Endodermal cell (in vitro differentiated cells): ENCODE data around the gene MIB2. TPM values are rescaled to one million over a fixed set of nuclear protein-coding genes. Genes with fewer than 3 reads are reported as not detected.

ENCODE experiments used
- DNase-seq: peaks from one replicate; pipeline ENCODE4 v3.0.0-alpha.2; 2017
- H3K27ac ChIP-seq: 2 replicates; pipeline ENCODE4 v1.5.1; 2013; ENCODE audit warnings: mild to moderate bottlenecking, low read depth, low read length, moderate library complexity
- H3K27me3 ChIP-seq: 2 replicates; pipeline ENCODE4 v1.6.1; 2013; ENCODE audit warnings: mild to moderate bottlenecking, low read length, moderate library complexity; ENCODE audit not compliant: insufficient read depth, control insufficient read depth, poor library complexity, severe bottlenecking
- H3K36me3 ChIP-seq: 2 replicates; pipeline ENCODE4 v1.7.0; 2013; ENCODE audit warnings: mild to moderate bottlenecking, low read length, moderate library complexity; ENCODE audit not compliant: control insufficient read depth, insufficient read depth
- H3K4me1 ChIP-seq: one replicate; pipeline ENCODE4 v1.7.0; 2013; ENCODE audit warnings: low read length; ENCODE audit not compliant: control insufficient read depth, insufficient read depth
- H3K4me3 ChIP-seq: 2 replicates; pipeline ENCODE4 v1.5.1; 2013; ENCODE audit warnings: mild to moderate bottlenecking, low read length, moderate library complexity
- H3K9ac ChIP-seq: 2 replicates; pipeline ENCODE4 v1.6.1; 2013; ENCODE audit warnings: mild to moderate bottlenecking, low read length, moderate library complexity; ENCODE audit not compliant: poor library complexity, severe bottlenecking; ENCODE audit errors: extremely low read depth
- H3K9me3 ChIP-seq: 2 replicates; pipeline ENCODE4 v1.6.1; 2013; ENCODE audit warnings: mild to moderate bottlenecking, low read length, moderate library complexity; ENCODE audit not compliant: control insufficient read depth
- H3K27ac Mint-ChIP-seq: 2 replicates; pipeline ENCODE4 v1.8.0; 2020; ENCODE audit warnings: mixed read lengths
- H3K27me3 Mint-ChIP-seq: 2 replicates; pipeline ENCODE4 v1.8.0; 2021; ENCODE audit warnings: mild to moderate bottlenecking, mixed read lengths; ENCODE audit not compliant: insufficient read depth
- H3K36me3 Mint-ChIP-seq: 2 replicates; pipeline ENCODE4 v1.8.0; 2020; ENCODE audit warnings: low read depth, mixed read lengths
- H3K4me1 Mint-ChIP-seq: 2 replicates; pipeline ENCODE4 v1.8.0; 2020; ENCODE audit warnings: mixed read lengths
- H3K4me3 Mint-ChIP-seq: 2 replicates; pipeline ENCODE4 v1.8.0; 2020; ENCODE audit warnings: mild to moderate bottlenecking, moderate library complexity, mixed read lengths
- H3K9me3 Mint-ChIP-seq: 2 replicates; pipeline ENCODE4 v1.8.0; 2020; ENCODE audit warnings: mild to moderate bottlenecking, mixed read lengths
- WGBS, 2 experiments: methylation state at CpG; one replicate each; pipeline versions ENCODE4 v1.1.5 to v1.1.7; 2013; ENCODE audit warnings: missing lambda C conversion rate in 2 of 2, mixed read lengths in 1 of 2; ENCODE audit not compliant: insufficient coverage in 1 of 2, insufficient read length in 1 of 2; 5-methylcytosine and 5-hydroxymethylcytosine counted together
- total RNA-seq, 2 donors: library from RNA; stranded (reverse); fragmentation: NEBNext Ultra II Directional in 1 of 2; extraction: Animal tissue kit (Norgen Biotek cat#: 25700) in 1 of 2; gene quantifications; 2 replicates in 1 of 2; 3 replicates in 1 of 2; pipeline ENCODE4 v1.2.1, GENCODE V29; 2021
- TF ChIP-seq, protein P1 (sequence below): fragments of 200-600 bp; sonication (generic); conservative IDR thresholded peaks from 2 replicates; pipeline ENCODE4 v1.5.0; 2021; ENCODE audit warnings: antibody characterized with exemption, mild to moderate bottlenecking

MIB2 gene
- total RNA-seq, 2 donors from 2014 or later: 77.4 to 97.9 TPM

DNA sequence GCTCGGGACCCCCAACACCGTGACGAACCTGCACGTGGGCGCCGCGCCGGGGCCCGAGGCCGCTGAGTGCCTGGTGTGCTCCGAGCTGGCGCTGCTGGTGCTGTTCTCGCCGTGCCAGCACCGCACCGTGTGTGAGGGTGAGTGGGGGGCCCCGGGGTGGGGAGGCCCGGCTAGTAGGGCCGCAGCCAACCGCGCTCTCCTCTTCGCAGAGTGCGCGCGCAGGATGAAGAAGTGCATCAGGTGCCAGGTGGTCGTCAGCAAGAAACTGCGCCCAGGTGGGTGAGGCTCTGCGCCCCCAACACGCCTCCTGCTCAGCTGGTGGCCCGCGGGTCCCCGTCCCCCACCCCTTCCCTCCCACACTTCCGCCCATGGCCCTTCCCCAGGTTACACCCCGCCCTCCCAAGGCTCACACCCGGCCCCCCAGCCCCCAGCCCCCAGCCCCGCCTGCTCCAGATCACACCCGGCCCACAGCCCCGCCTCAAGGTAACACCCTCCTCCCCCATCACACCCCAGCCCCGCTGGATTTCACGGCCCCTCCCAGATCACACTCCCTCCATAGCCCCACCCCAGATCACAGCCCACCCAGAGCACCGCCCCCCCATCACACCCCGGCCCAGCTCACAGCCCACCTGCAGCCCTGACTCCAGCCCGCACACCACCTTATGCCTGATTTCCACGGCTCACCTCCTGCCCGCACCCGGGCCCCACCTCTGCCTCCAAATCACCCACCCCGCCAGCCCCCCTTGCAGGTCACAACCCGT, 14.3 kb downstream of the MIB2 start:
- no peak overlapping the region for H3K4me3 ChIP-seq
- peaks cover 12% of the 10 kb centered on the region for H3K27me3 Mint-ChIP-seq
- H3K27ac ChIP-seq: no peak overlapping the region
- H3K4me1 ChIP-seq: no peaks in the 10 kb centered on the region
- no peak overlapping the region for H3K9ac ChIP-seq
- TF ChIP-seq, protein P1, sequence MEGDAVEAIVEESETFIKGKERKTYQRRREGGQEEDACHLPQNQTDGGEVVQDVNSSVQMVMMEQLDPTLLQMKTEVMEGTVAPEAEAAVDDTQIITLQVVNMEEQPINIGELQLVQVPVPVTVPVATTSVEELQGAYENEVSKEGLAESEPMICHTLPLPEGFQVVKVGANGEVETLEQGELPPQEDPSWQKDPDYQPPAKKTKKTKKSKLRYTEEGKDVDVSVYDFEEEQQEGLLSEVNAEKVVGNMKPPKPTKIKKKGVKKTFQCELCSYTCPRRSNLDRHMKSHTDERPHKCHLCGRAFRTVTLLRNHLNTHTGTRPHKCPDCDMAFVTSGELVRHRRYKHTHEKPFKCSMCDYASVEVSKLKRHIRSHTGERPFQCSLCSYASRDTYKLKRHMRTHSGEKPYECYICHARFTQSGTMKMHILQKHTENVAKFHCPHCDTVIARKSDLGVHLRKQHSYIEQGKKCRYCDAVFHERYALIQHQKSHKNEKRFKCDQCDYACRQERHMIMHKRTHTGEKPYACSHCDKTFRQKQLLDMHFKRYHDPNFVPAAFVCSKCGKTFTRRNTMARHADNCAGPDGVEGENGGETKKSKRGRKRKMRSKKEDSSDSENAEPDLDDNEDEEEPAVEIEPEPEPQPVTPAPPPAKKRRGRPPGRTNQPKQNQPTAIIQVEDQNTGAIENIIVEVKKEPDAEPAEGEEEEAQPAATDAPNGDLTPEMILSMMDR: no peak
- peaks cover 14% of the 10 kb centered on the region for H3K27me3 ChIP-seq
- DNase-seq: no peak
- peaks cover 2% of the 10 kb centered on the region for H3K9me3 Mint-ChIP-seq
- WGBS, 2 experiments: 91 to 92% methylated on average over 14 to 40 of the region's 48 CpGs
- H3K36me3 ChIP-seq: no peaks in the 10 kb centered on the region
- H3K4me1 Mint-ChIP-seq: no peaks in the 10 kb centered on the region
- no peaks in the 10 kb centered on the region for H3K9me3 ChIP-seq
- no peak overlapping the region for H3K27ac Mint-ChIP-seq
- peaks cover 2% of the 10 kb centered on the region for H3K36me3 Mint-ChIP-seq
- H3K4me3 Mint-ChIP-seq: no peak overlapping the region

DNA sequence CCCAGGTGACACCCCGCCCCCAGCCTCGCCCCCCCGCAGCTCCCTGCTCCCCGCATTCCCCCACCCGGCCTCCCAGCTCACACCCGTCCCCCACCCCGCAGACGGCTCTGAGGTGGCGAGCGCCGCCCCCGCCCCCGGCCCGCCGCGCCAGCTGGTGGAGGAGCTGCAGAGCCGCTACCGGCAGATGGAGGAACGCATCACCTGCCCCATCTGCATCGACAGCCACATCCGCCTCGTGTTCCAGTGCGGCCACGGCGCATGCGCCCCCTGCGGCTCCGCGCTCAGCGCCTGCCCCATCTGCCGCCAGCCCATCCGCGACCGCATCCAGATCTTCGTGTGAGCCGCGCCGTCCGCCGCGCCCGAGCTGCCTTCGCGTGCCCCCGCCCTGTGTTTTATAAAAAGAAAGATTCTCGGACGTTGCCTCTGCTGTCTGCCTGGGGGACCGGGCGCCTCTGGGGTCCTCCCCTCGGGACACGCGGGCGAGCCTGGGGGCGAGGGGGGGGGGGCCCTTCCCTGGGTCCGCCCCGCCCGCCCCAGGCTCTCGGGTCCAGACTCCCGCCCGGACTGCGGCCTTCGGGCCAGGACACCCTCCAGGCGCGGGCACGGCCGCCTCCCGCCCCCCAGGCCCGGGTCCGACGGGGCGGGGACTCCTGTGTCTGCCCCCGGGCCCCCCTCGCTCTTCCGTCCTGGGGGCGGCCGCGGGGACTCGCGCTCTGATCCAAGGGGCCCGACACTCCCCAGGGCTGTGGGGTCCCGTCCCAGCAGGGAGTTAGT, 15.1 kb downstream of the MIB2 start:
- H3K9me3 ChIP-seq: no peaks in the 10 kb centered on the region
- Mint-ChIP-seq H3K4me3 (no peak overlapping the region), H3K4me1 (no peaks in the 10 kb centered on the region), H3K27ac (no peak overlapping the region), H3K36me3 (peaks cover 2% of the 10 kb centered on the region), H3K27me3 (peaks cover 12% of the 10 kb centered on the region), H3K9me3 (peaks cover 2% of the 10 kb centered on the region)
- DNase-seq: peak; percentile 96
- H3K27ac ChIP-seq: no peak overlapping the region
- TF ChIP-seq, protein P1: no peak
- H3K9ac ChIP-seq: no peak overlapping the region
- peaks cover 14% of the 10 kb centered on the region for H3K27me3 ChIP-seq
- 33 to 51% methylated on average over 24 to 77 of the region's 81 CpGs for WGBS, 2 experiments
- no peak overlapping the region for H3K4me3 ChIP-seq
- no peaks in the 10 kb centered on the region for H3K36me3 ChIP-seq
- no peaks in the 10 kb centered on the region for H3K4me1 ChIP-seq

DNA sequence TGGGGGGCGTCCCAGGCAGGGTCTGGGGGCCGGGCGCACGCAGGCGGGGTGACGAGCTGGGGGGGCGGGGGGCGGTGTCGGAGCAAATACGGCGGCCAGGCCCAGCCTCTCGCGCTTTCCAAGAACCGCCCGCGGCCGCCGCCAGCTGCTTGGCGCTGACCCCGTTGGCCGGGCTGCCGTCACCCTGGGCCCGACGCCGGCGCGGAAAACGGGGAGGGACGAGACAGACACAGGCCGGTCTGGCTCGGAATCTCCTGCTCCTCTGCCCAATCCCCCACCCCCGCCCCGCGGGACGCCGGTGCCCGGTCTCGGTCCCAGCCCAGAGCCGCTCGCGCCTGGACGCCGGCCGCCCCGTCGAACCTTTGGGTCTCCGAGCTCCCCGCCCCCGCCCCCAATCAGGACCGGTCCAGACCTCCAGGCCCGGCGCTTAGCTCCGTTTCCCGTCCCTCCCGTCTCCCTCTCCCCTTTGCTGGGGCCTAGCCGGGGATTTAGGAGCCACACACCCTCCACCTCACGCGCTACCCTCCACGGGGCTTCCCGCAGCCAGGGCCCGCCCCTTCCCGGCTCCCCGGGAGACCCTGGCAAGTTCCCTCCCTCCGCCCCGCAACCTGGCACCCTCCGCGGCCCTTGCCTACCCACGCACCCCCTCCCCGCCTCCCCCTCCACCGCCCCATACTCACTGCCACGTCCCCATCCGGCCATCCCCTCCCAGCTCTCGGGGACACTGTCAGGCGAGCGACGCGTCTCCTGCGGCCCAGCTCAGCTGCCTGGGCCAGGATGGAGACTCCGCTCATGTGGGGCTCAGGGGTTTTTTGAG, 15.9 kb downstream of the MIB2 start:
- Histone ChIP-seq H3K27ac (no peak overlapping the region), H3K9me3 (no peaks in the 10 kb centered on the region), H3K4me3 (no peak overlapping the region), H3K9ac (no peak overlapping the region), H3K36me3 (no peaks in the 10 kb centered on the region), H3K27me3 (peaks cover 14% of the 10 kb centered on the region), H3K4me1 (no peaks in the 10 kb centered on the region)
- peak; percentile 78 for DNase-seq
- H3K27me3 Mint-ChIP-seq: peaks cover 12% of the 10 kb centered on the region
- H3K4me3 Mint-ChIP-seq: peak overlapping the region; percentile 34
- TF ChIP-seq, protein P1: no peak
- no peak overlapping the region for H3K27ac Mint-ChIP-seq
- WGBS, 2 experiments: 40 to 47% methylated on average over 16 to 78 of the region's 79 CpGs
- no peaks in the 10 kb centered on the region for H3K4me1 Mint-ChIP-seq
- peaks cover 2% of the 10 kb centered on the region for H3K9me3 Mint-ChIP-seq
- H3K36me3 Mint-ChIP-seq: peaks cover 2% of the 10 kb centered on the region
